ENCODE measurements around the gene ITGB3. TPM values are rescaled to one million over a fixed set of nuclear protein-coding genes. Genes with fewer than 3 reads are reported as not detected.

Gene ITGB3
- total and polyA plus RNA-seq, 9 of the 15 experiments (the other 6 are each of a cell fraction or from before 2014, with no cell fraction given): 0.08 to 2.6 (median 0.62) TPM; not detected in 1

DNA sequence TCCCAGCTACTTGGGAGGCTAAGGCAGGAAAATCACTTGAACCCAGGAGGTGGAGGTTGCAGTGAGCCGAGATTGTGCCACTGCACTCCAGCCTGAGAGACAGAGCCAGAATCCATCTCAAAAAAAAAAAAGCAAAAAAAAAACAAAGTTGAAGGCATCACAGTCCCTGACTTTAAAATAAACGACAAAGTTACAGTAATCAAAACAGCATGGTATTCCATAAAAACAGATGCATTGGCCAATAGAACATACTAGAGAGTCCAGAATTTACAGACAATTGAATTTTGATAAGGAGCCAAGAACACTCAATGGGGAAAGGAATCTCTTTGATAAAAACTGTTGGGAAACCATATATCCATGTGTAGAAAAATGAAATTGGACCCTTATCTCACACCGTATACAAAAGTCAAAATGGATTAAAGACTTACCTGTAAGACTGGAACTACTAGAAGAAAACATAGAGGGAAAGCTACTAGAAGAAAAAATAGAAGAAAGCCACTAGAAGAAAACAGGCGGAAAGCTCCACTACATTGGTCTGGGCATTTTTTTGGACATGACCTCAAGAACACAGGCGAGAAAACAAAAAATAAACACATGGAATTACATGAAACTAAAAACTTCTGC is 67.4 kb downstream of the ITGB3 start:
- POLR2A ChIA-PET: interaction anchor here (0.6 kb wide), 1 partner anchor 132 kb away, joined by 3 read pairs; the partner anchor contains the start of gene CDC27
- TF ChIP-seq ZFP1 (CRISPR knock-in tag; IDR thresholded peaks at IDR 0.05) (no peak), SMARCC2 (IDR thresholded peaks at IDR 0.05; ENCODE audit: low read depth) (no peak), TRIM24 (IDR thresholded peaks at IDR 0.05) (peak in 1 of 2 experiments; percentile 51; a peak in 1 of 4 replicates), CBX1 (IDR thresholded peaks at IDR 0.05; ENCODE audit: low read depth) (no peak), SRSF1 (IDR thresholded peaks at IDR 0.05; ENCODE audit: low read depth, low read length) (no peak), ZNF253 (CRISPR knock-in tag; conservative IDR thresholded peaks at IDR 0.05) (no peak), ZNF232 (CRISPR knock-in tag; IDR thresholded peaks at IDR 0.05) (no peak), PURB (CRISPR knock-in tag; IDR thresholded peaks at IDR 0.05; ENCODE audit: low read depth) (no peak), SRF (CRISPR knock-in tag; IDR thresholded peaks at IDR 0.05) (no peak), MECOM (CRISPR knock-in tag; IDR thresholded peaks at IDR 0.05) (no peak), SUPT5H (IDR thresholded peaks at IDR 0.05) (no peak), ZNF507 (tag; conservative IDR thresholded peaks at IDR 0.05) (no peak), SPI1 (IDR thresholded peaks at IDR 0.05; ENCODE audit: borderline replicate concordance, low read depth, low read length) (no peak), CEBPG (CRISPR knock-in tag; IDR thresholded peaks at IDR 0.05) (no peak), CEBPG (tag; conservative IDR thresholded peaks at IDR 0.05 in 1 of 2, IDR thresholded peaks at IDR 0.05 in 1 of 2) (no peak), ZNF583 (CRISPR knock-in tag; IDR thresholded peaks at IDR 0.05) (peak; percentile 93)
- TF ChIP-seq, protein P1, sequence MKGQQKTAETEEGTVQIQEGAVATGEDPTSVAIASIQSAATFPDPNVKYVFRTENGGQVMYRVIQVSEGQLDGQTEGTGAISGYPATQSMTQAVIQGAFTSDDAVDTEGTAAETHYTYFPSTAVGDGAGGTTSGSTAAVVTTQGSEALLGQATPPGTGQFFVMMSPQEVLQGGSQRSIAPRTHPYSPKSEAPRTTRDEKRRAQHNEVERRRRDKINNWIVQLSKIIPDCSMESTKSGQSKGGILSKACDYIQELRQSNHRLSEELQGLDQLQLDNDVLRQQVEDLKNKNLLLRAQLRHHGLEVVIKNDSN (CRISPR knock-in tag; IDR thresholded peaks at IDR 0.05): no peak
- TF ChIP-seq, protein P2, sequence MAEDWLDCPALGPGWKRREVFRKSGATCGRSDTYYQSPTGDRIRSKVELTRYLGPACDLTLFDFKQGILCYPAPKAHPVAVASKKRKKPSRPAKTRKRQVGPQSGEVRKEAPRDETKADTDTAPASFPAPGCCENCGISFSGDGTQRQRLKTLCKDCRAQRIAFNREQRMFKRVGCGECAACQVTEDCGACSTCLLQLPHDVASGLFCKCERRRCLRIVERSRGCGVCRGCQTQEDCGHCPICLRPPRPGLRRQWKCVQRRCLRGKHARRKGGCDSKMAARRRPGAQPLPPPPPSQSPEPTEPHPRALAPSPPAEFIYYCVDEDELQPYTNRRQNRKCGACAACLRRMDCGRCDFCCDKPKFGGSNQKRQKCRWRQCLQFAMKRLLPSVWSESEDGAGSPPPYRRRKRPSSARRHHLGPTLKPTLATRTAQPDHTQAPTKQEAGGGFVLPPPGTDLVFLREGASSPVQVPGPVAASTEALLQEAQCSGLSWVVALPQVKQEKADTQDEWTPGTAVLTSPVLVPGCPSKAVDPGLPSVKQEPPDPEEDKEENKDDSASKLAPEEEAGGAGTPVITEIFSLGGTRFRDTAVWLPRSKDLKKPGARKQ (CRISPR knock-in tag; IDR thresholded peaks at IDR 0.05): no peak
- TF ChIP-seq, protein P3, sequence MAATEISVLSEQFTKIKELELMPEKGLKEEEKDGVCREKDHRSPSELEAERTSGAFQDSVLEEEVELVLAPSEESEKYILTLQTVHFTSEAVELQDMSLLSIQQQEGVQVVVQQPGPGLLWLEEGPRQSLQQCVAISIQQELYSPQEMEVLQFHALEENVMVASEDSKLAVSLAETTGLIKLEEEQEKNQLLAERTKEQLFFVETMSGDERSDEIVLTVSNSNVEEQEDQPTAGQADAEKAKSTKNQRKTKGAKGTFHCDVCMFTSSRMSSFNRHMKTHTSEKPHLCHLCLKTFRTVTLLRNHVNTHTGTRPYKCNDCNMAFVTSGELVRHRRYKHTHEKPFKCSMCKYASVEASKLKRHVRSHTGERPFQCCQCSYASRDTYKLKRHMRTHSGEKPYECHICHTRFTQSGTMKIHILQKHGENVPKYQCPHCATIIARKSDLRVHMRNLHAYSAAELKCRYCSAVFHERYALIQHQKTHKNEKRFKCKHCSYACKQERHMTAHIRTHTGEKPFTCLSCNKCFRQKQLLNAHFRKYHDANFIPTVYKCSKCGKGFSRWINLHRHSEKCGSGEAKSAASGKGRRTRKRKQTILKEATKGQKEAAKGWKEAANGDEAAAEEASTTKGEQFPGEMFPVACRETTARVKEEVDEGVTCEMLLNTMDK (IDR thresholded peaks at IDR 0.05; ENCODE audit: borderline replicate concordance, insufficient read depth, low read depth, low read length, poor library complexity, severe bottlenecking): no peak

More for the DNA sequence above, 67.4 kb downstream of the ITGB3 start:
- 83% methylated on average over 5 of the region's 5 CpGs for WGBS (ENCODE audit: insufficient coverage, low coverage, missing lambda C conversion rate)
- ATAC-seq (no peak), FAIRE-seq (no peak), DNase-seq (ENCODE audit: extremely low read depth in 1 of 4, low spot score in 3 of 4) (no peak)
- Histone ChIP-seq H3K9me1 (ENCODE audit: control insufficient read depth, insufficient read depth, low read length) (no peaks in the 10 kb centered on the region), H4K20me1 (replicated peaks; ENCODE audit: control insufficient read depth, insufficient read depth, low read length) (no peaks in the 10 kb centered on the region), H3K27ac (ENCODE audit: extremely low read depth, low read depth, low read length) (no peak overlapping the region), H3K4me2 (ENCODE audit: insufficient read depth, low read length) (no peak overlapping the region), H3K36me3 (ENCODE audit: control insufficient read depth, insufficient read depth, low read length) (no peaks in the 10 kb centered on the region), H3K9me3 (replicated peaks; ENCODE audit: control insufficient read depth, insufficient read depth, low read depth, low read length) (no peaks in the 10 kb centered on the region), H3K9ac (ENCODE audit: insufficient read depth in 1 of 2, low read depth in 2 of 2, low read length in 2 of 2) (no peak overlapping the region), H3K79me2 (ENCODE audit: control insufficient read depth, insufficient read depth, low read length) (no peaks in the 10 kb centered on the region), H3K4me3 (no peak overlapping the region), H3K27me3 (ENCODE audit: control insufficient read depth in 2 of 2, insufficient read depth in 2 of 2, low read length in 2 of 2) (no peaks in the 10 kb centered on the region), H2AFZ (ENCODE audit: low read depth, low read length) (no peak overlapping the region), H3K4me1 (replicated peaks in 1 of 2; ENCODE audit: control insufficient read depth in 2 of 2, insufficient read depth in 2 of 2, low read length in 2 of 2) (peaks cover 0 to 12% of the 10 kb centered on the region in 2 experiments; a peak in 2 of 5 replicates)
- intact Hi-C loops (cut with micrococcal nuclease) (no loop called here), in situ Hi-C loops (cut with MboI) (no loop called here)
- BruUV-seq (replicated peaks): no TSS peak
- CTCF ChIA-PET (ENCODE audit: low intra/inter-chr PET ratio): no interaction called here
